ENCODE results near the gene CYS1. TPM values are rescaled to one million over a fixed set of nuclear protein-coding genes. Genes with fewer than 3 reads are reported as not detected.

CYS1 gene
- total and polyA plus RNA-seq, 4 donors: 0.07 to 4.1 (median 1.0) TPM

DNA sequence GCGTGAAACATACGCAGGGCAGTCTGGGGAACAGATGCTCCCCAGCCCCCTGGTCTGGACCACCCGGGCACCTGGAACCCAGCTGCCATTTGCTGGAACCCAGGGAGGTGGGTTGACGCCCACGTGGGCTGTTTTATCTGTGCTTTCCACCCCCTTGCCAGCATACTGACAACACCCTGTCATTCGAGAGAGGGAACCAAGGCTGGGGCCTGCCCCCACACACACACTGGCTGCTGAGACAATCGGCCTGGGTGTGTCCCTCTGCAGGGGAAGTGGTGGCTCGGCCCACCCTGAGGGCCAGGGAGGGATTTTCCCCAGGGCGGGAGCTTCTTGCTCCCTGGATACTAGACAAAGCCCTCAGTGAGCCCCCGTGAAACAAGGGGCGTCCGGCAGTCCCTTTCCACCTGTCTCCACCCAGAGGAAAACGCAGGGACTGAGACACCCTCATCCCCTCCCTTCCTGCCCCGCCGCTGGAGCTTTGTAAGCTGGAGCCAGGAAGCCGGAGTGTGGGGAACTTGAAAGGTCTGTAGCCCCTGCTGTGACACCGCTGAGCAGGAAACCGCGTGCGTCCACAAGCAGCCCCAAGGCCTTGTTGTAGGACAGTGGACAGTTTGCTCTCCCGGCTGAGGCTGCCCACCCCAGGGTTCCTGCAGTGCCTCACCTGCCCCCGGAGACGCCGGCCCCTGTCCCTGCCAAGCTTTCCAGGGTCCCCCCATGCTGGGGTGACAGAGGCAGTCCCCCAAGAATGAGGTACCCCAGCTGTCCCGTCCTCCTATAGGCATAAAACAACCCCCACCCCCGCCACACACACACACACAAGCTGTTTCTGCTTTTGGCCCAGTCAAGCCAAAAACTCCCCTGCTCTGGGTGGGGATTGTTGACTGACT is 51.0 kb downstream of the CYS1 start:
- H3K9ac ChIP-seq (ENCODE audit: low read depth in 1 of 2, low read length in 2 of 2): no peak overlapping the region
- no peak overlapping the region for H3K4me3 ChIP-seq (ENCODE audit: low read depth in 1 of 3, low read length in 3 of 3)

DNA sequence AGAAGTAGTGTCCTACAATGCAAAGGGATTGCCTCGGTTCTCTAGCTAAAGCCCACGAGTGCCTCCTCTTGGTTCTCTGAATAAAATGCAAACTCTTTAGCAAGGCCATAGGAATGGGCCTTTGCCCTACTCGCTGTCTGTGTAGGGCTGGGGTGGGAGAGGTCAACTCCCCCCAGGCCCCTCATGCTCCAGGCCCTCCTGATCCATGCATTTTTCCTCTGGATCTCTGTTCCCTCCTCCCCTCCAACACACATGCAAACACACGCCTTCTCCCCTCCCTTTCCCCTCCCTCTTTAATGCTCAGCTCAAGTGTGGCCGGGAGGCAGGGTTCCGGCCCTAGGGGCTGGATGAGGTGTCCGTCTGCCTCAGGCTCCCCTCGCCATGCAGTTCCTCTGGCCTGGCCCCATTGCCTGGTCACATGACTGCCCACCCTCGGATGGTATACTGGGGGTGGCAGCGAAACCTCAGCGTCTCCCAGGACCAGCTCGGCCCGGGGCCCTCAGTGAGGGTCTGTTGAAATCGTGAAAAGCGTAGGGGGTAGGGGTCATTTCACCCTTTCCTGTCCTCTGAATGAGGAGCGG is 51.7 kb downstream of the CYS1 start:
- DNase-seq (ENCODE audit: low spot score): no peak
- no peaks in the 10 kb centered on the region for H3K4me1 ChIP-seq (ENCODE audit: control insufficient read depth in 4 of 4, insufficient read depth in 4 of 4, low read length in 3 of 4)
- TF ChIP-seq RAD21 (IDR thresholded peaks at IDR 0.05): peak; percentile 6 to 10
- TF ChIP-seq RXRA (IDR thresholded peaks at IDR 0.05): no peak
- TF ChIP-seq ATF3 (IDR thresholded peaks at IDR 0.05): no peak

More for the DNA sequence above, 51.0 kb downstream of the CYS1 start:
- Histone ChIP-seq H3K9me3 (ENCODE audit: control insufficient read depth in 4 of 4, low read length in 3 of 4) (no peaks in the 10 kb centered on the region), H3K36me3 (ENCODE audit: control insufficient read depth in 4 of 4, insufficient read depth in 3 of 4, low read depth in 1 of 4, low read length in 3 of 4) (no peaks in the 10 kb centered on the region), H3K27me3 (ENCODE audit: control insufficient read depth in 4 of 4, insufficient read depth in 4 of 4, low read length in 3 of 4) (no peaks in the 10 kb centered on the region), H3K4me1 (ENCODE audit: control insufficient read depth in 4 of 4, insufficient read depth in 4 of 4, low read length in 3 of 4) (no peaks in the 10 kb centered on the region), H3K27ac (ENCODE audit: low read depth in 1 of 2, low read length in 2 of 2) (no peak overlapping the region)
- 65% methylated on average over 26 of the region's 26 CpGs for WGBS
- DNase-seq (ENCODE audit: low spot score): peak; percentile 67
- TF ChIP-seq SP1 (IDR thresholded peaks at IDR 0.05) (peak; percentile 20), NR2F2 (IDR thresholded peaks at IDR 0.05) (no peak), RAD21 (IDR thresholded peaks at IDR 0.05) (peak in 1 of 2 donors; percentile 3), YY1 (IDR thresholded peaks at IDR 0.05) (no peak), FOXA1 (IDR thresholded peaks at IDR 0.05) (no peak), RXRA (IDR thresholded peaks at IDR 0.05) (no peak), HNF4A (conservative IDR thresholded peaks at IDR 0.05) (no peak)

GRCh38 chr2:10027660-10028330 is 52.4 kb downstream of the CYS1 start:
- WGBS: 96% methylated on average over 16 of the region's 16 CpGs
- Histone ChIP-seq H3K27ac (ENCODE audit: low read depth in 1 of 2, low read length in 2 of 2) (no peak overlapping the region), H3K9me3 (ENCODE audit: control insufficient read depth in 4 of 4, low read length in 3 of 4) (no peaks in the 10 kb centered on the region), H3K4me3 (ENCODE audit: low read depth in 1 of 3, low read length in 3 of 3) (no peak overlapping the region), H3K4me1 (ENCODE audit: control insufficient read depth in 4 of 4, insufficient read depth in 4 of 4, low read length in 3 of 4) (no peaks in the 10 kb centered on the region), H3K9ac (ENCODE audit: low read depth in 1 of 2, low read length in 2 of 2) (no peak overlapping the region), H3K36me3 (ENCODE audit: control insufficient read depth in 4 of 4, insufficient read depth in 3 of 4, low read depth in 1 of 4, low read length in 3 of 4) (no peaks in the 10 kb centered on the region), H3K27me3 (ENCODE audit: control insufficient read depth in 4 of 4, insufficient read depth in 4 of 4, low read length in 3 of 4) (no peaks in the 10 kb centered on the region)
- no peak for DNase-seq (ENCODE audit: low spot score)
- TF ChIP-seq NR2F2 (IDR thresholded peaks at IDR 0.05) (no peak), FOXA2 (IDR thresholded peaks at IDR 0.05) (no peak), ATF3 (IDR thresholded peaks at IDR 0.05) (no peak), GABPA (IDR thresholded peaks at IDR 0.05 in 1 of 2, conservative IDR thresholded peaks at IDR 0.05 in 1 of 2) (no peak), FOXA1 (IDR thresholded peaks at IDR 0.05) (no peak), TAF1 (conservative IDR thresholded peaks at IDR 0.05) (no peak), EGR1 (IDR thresholded peaks at IDR 0.05; ENCODE audit: low read depth in 2 of 2) (no peak)
- TF ChIP-seq, protein P1, sequence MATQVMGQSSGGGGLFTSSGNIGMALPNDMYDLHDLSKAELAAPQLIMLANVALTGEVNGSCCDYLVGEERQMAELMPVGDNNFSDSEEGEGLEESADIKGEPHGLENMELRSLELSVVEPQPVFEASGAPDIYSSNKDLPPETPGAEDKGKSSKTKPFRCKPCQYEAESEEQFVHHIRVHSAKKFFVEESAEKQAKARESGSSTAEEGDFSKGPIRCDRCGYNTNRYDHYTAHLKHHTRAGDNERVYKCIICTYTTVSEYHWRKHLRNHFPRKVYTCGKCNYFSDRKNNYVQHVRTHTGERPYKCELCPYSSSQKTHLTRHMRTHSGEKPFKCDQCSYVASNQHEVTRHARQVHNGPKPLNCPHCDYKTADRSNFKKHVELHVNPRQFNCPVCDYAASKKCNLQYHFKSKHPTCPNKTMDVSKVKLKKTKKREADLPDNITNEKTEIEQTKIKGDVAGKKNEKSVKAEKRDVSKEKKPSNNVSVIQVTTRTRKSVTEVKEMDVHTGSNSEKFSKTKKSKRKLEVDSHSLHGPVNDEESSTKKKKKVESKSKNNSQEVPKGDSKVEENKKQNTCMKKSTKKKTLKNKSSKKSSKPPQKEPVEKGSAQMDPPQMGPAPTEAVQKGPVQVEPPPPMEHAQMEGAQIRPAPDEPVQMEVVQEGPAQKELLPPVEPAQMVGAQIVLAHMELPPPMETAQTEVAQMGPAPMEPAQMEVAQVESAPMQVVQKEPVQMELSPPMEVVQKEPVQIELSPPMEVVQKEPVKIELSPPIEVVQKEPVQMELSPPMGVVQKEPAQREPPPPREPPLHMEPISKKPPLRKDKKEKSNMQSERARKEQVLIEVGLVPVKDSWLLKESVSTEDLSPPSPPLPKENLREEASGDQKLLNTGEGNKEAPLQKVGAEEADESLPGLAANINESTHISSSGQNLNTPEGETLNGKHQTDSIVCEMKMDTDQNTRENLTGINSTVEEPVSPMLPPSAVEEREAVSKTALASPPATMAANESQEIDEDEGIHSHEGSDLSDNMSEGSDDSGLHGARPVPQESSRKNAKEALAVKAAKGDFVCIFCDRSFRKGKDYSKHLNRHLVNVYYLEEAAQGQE (IDR thresholded peaks at IDR 0.05): no peak

More for the DNA sequence above, 51.7 kb downstream of the CYS1 start:
- no peak overlapping the region for H3K9ac ChIP-seq (ENCODE audit: low read depth in 1 of 2, low read length in 2 of 2)
- no peaks in the 10 kb centered on the region for H3K27me3 ChIP-seq (ENCODE audit: control insufficient read depth in 4 of 4, insufficient read depth in 4 of 4, low read length in 3 of 4)
- no peaks in the 10 kb centered on the region for H3K36me3 ChIP-seq (ENCODE audit: control insufficient read depth in 4 of 4, insufficient read depth in 3 of 4, low read depth in 1 of 4, low read length in 3 of 4)
- H3K9me3 ChIP-seq (ENCODE audit: control insufficient read depth in 4 of 4, low read length in 3 of 4): no peaks in the 10 kb centered on the region
- 88% methylated on average over 16 of the region's 16 CpGs for WGBS
- no peak overlapping the region for H3K27ac ChIP-seq (ENCODE audit: low read depth in 1 of 2, low read length in 2 of 2)
- H3K4me3 ChIP-seq (ENCODE audit: low read depth in 1 of 3, low read length in 3 of 3): no peak overlapping the region

Data from liver (tissue), 9 donors.